GM19372 (cell line): ENCODE results near the gene SLC25A18.
"Not testable (repeated sequence)": the region's sequence is repeated elsewhere in the genome, so short reads cannot be mapped to it uniquely, and the experiment has no call there.

Experiments used
- ATAC-seq: cut with Tn5 transposase; IDR thresholded peaks from one replicate; pipeline ENCODE4 v1.9.1; 2021; ENCODE audit warnings: mild to moderate bottlenecking, low read depth, moderate library complexity; ENCODE audit not compliant: unreplicated experiment

Gene SLC25A18

DNA sequence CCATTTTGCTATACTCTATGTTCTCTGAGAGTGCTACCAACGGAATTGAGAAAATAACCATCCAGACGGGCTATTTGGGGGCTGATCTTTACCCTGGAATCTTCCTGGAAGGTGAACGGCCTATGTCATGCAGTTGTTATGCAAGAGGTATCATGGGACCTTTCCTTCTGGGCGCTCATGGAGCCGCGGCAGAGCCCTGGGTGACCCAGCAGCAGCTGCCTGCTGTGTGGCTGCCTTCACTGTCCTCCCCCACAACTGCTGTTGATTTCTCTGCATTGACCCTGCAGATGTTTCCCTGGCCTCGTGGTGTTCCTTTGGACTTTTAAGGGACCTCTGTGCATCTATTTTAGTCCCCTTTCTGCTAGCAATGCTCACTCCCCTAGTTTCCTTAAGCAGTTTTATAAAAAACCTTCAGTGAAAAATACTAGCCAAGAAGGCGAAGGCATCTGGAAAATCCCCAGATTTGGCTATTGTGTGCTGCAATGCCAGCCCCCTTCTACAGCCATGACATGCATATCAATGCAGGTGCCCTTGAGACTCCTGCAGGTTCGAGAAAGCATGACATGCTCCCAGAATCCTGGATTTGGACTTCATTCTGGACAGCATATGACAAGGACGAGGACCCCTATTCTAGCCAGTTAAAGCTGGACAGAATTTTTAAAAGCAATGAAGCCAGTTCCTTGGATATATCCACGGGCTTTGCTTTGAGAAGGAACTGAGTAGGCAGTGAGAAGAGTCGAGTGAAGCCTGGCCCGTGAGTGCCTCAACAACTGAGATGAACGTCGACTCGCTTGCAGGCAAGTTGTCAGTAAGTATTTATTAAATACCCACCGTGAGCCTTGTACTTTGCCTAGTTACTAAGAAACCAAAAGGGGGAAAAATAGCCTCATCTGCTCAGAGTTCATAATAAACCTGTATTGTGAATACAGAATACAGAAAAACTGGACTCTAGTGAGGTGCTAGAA lies at the start of gene SLC25A18:
Gene SLC25A18 (plus strand): TSS at position 593 of the 965 bp plus-strand sequence. CDS start 16,447 bp downstream, outside the sequence.
- no peak for ATAC-seq

GRCh38 chr22:17513612-17514011 lies 49.7 kb upstream of the SLC25A18 start:
- no peak for ATAC-seq

DNA sequence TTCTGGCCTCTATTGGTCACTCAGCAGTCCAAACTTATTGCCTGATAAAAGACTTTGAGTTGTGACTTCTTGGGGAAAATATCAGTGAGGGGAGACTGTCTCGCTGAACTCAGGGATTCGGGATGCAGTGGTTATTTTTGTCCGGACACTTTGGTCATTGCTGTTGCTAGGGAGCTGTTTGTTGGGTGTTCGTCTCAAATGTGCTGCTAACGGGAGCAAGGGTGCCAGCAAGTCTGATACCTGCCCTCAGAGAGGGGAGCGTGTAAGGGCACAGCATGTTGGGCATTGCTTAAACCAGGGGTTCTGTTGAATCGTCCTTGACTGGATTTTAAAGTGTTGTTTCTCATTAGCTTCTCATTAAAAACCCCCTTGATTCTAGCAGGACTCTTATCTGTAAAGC lies 49.2 kb upstream of the SLC25A18 start:
- ATAC-seq, result no peak

DNA sequence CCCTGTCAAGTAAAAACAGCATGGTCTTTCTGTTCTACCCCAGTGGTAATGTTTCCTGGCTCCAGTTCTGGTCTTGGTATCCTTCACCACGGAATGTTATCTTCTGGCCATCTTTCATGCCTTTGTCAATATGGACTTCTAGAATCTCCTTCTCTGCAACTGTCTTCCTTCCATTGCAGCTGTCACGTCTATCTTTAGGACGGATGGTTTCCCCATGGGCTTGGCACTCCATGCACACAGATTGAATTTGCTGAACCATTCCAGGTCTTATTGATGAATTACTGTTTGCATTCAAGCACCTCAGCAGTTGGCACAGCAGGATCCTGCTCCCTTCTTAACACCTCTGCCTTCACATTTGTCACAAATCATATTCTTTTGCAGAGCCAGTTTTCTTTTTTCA lies 44.9 kb upstream of the SLC25A18 start:
- no peak for ATAC-seq

- not testable (repeated sequence) for ATAC-seq
These were observed 41.3 kb upstream of the SLC25A18 start for GRCh38 chr22:17521971-17522370.

GRCh38 chr22:17523925-17524324 lies 39.4 kb upstream of the SLC25A18 start:
- ATAC-seq, result no peak

GRCh38 chr22:17536269-17536668 lies 27.0 kb upstream of the SLC25A18 start:
- ATAC-seq, result no peak

GRCh38 chr22:17537155-17537554 lies 26.1 kb upstream of the SLC25A18 start:
- ATAC-seq, result no peak

DNA sequence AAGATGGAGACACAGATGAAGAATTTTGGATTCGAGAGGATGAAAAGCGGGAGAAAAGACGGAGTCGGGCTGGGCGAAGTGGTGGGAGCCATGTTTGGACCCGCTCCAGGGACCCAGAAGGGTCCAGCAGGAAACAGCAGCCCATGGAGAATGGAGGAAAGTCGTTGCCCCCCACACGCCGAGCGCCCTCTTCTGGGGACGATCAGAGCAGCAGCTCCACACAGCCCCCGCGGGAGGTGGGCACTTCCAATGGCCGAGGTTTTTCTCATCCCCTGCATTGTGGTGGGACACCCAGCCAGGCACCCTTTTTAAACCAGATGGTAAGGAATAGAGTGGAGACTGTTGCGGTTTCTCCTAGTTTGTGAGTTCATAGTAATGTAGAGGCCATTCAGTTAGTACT lies 22.8 kb upstream of the SLC25A18 start:
- no peak for ATAC-seq

DNA sequence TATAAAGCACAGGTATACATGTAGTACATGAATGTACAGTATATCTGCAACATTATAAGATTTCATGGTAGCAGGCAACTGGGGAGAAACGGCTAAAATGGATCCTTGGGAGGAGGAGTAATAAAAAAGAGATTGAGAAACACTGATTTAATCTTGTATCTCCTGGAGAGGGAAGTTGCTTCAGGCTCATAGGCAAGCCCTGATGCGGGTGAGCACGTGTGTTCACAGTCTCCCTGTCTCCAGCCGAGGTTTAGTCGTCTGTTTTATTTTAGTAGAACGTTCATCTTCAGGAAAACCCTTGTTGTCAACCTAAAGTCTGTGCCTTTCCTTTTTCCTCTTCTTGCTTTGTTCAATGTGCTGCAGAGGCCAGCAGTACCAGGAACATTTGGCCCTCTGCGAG lies 21.8 kb upstream of the SLC25A18 start:
- ATAC-seq, result no peak

GRCh38 chr22:17542452-17542851 lies 20.8 kb upstream of the SLC25A18 start:
- ATAC-seq, result no peak

- ATAC-seq, result no peak
These were observed 15.1 kb upstream of the SLC25A18 start for GRCh38 chr22:17548010-17548755.

DNA sequence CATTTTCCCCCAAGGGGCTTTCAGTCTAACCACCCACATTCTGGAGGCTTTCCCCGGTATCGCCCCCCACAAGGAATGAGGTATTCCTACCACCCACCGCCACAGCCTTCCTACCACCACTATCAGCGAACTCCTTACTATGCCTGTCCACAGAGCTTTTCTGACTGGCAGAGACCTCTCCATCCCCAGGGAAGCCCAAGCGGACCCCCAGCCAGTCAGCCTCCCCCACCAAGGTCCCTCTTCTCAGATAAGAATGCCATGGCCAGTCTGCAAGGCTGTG lies 14.6 kb upstream of the SLC25A18 start:
- no peak for ATAC-seq

GRCh38 chr22:17549183-17549582 lies 14.1 kb upstream of the SLC25A18 start:
- ATAC-seq, result no peak

DNA sequence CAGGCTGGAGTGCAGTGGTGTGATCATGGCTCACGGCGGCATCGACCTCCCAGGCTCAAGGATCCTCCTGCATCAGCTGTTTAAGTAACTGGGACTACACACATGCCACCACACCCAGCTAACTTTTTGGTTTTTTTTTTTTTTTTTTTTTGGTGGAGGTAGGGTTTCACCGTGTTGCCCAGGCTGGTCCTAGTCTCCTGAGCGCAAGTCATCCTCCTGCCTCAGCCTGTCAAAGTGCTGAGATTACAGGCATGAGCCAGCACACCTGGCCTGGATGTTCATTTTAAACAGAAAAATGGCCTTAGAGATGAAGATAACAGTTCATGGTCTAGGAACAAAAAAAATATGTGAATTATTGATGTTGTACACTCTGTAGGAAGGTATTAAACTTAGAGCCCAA lies 13.6 kb upstream of the SLC25A18 start:
- no peak for ATAC-seq

DNA sequence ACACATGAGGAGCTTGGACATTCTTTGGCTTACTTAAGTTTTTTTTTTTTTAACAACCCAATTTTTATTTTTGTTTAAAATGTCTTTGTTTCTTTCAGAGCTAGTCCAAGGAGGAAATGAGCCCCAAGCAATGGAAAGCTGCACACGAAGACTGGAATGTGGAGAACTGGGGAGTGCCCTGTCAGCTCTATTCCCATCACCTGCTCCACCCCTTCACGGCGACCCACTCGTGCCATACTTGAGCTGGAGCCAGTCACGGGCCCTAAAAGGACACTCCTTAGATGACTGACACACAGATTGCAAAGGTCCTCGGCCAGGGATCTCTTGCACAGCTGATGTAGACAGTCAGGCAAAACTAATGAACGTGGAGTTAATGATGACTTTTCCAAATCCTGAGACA lies 10.6 kb upstream of the SLC25A18 start:
- ATAC-seq, result no peak

GRCh38 chr22:17554814-17555213 lies 8.5 kb upstream of the SLC25A18 start:
- no peak for ATAC-seq

- no peak for ATAC-seq
These were observed 4.1 kb upstream of the SLC25A18 start for GRCh38 chr22:17559188-17559587.

DNA sequence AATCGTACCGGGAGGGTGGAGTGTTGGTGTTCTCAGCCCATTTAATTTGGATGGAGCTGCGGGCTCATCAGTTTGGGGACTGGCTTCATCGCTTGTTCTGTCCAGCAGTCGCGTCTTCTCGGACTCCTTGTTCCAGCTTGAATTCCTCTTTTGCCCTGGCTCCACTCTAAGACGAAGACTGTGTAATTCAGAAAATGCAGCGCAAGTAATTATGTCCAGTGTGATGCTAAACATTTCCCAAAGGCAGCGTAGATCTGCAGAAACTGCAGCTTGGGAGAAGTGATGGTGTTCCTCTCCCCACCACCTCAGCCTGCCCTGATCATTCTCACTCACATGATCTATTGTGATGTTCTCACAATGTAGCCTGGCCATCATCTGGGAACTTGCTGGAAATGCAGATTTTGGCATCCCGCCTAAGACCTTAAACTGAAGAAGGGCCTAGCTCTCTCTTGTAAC lies 666 bp downstream of the SLC25A18 start:
- no peak for ATAC-seq

GRCh38 chr22:17566016-17566687 lies 2.9 kb downstream of the SLC25A18 start:
- not testable (repeated sequence) for ATAC-seq

- no peak for ATAC-seq
These were observed 3.5 kb downstream of the SLC25A18 start for GRCh38 chr22:17566776-17567175.
